Astrocyte of the cerebellum (primary cell): ENCODE results near the gene TBX3.

ENCODE experiments used
- DNase-seq: peaks from one replicate; pipeline ENCODE4 v3.0.0-alpha.2; 2011; ENCODE audit warnings: low read depth
- H3K4me3 ChIP-seq: 2 replicates; pipeline ENCODE4 v1.5.1; 2011; ENCODE audit warnings: mild to moderate bottlenecking, low read depth, low read length, moderate library complexity
- in situ Hi-C: cut with HindIII; loops from 2 replicates; pipeline ENCODE4 v1.10.0; 2017; ENCODE audit warnings: low sequenced_read_pairs
- TF ChIP-seq, protein P1 (sequence below): IDR thresholded peaks from 2 replicates; pipeline ENCODE4 v1.5.1; 2012; ENCODE audit warnings: low read length, low read depth, moderate library complexity, mild to moderate bottlenecking; ENCODE audit errors: missing control alignments

TBX3 gene

DNA sequence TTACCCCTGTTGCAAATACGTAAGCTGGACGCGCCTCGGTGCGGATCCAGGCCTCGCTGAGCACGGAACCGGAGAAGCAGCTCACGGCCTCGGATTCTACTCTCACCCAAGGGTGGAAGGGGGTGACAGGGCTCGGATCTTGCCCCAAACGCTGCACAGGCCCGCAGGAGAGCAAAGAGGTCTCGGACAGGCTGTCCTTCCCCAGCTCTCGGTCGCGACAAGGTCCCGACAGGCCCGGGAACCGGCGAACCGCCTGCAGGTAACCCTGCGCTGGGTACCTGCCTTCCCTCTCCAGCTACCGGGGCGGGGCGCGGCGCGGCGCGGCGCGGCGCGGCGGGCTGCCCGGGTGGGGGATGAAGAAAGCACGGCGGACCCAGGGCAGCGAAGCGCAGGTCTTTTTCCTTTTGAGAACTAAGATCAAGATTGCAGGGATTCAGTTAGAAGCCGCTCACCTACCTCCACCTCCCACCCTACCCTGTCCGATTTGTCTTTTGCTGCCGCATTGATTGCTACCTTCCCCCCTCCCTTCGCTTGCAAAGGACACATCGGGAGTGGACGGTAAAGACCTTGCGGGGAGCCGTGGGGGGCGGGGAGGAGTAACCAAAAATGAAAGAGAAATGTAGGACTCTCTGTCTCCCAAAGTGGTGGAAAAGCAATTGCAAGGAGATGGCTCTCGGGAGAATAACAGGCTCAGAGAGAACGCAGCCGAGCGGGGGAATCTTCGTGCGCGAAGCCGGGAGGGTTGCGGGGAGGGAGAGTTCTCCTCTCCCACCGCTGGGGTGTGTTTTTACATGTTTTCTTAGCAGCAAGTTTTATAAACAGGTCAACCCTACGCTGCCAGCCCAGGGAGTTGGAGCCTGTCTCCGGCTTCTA, 8.4 kb upstream of the TBX3 start:
- in situ Hi-C loops: loop anchor here (25.0 kb wide), 1 partner anchor 645 kb away; no protein-coding TSS in a partner anchor
- DNase-seq: no peak
- H3K4me3 ChIP-seq: peak overlapping the region; percentile 37
- TF ChIP-seq, protein P1, sequence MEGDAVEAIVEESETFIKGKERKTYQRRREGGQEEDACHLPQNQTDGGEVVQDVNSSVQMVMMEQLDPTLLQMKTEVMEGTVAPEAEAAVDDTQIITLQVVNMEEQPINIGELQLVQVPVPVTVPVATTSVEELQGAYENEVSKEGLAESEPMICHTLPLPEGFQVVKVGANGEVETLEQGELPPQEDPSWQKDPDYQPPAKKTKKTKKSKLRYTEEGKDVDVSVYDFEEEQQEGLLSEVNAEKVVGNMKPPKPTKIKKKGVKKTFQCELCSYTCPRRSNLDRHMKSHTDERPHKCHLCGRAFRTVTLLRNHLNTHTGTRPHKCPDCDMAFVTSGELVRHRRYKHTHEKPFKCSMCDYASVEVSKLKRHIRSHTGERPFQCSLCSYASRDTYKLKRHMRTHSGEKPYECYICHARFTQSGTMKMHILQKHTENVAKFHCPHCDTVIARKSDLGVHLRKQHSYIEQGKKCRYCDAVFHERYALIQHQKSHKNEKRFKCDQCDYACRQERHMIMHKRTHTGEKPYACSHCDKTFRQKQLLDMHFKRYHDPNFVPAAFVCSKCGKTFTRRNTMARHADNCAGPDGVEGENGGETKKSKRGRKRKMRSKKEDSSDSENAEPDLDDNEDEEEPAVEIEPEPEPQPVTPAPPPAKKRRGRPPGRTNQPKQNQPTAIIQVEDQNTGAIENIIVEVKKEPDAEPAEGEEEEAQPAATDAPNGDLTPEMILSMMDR: no peak

DNA sequence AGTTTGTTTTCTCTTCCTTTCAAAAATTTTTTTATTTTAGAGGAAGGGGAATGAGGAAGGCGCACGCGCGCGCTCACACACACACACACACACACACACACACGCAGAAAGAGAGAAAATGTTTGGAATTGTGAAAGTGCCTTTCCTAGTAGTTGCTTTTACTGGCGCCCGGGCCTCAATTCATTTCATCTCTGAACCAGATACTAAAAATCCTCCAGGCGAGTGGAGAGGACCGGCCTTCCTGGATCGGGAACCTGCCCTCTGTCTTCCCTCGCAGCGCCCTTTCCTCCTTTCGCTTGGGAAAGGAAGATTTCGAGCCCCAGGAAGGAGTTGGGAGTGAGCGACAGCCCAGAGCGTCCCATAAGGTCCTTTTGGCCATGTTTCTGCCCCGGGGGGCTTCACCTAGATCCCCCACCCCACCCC, 7.8 kb upstream of the TBX3 start:
- in situ Hi-C loops: loop anchor here (25.0 kb wide), 1 partner anchor 646 kb away; no protein-coding TSS in a partner anchor
- DNase-seq: no peak
- peak overlapping the region; percentile 37 for H3K4me3 ChIP-seq
- TF ChIP-seq, protein P1: no peak

DNA sequence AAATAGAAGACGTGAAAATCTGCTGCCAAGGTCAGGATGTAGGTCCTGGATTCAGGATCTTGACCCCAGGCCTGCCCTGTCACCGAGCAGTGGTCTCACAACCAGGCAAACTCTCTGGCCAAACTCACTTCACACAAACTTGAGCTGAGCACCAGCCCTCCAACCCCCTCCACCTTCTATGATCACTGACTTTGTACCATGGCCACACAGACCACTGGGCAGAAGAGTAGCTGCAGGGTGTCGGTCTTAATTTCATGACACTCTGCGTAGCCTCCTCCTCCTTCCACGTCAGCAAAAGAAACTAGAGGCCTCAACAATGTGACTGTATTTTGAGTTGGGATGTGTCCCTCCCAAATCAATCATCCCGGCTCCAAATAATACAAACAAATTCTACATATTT, 7.2 kb upstream of the TBX3 start:
- in situ Hi-C loops: loop anchor here (25.0 kb wide), 1 partner anchor 646 kb away; no protein-coding TSS in a partner anchor
- no peak overlapping the region for H3K4me3 ChIP-seq
- TF ChIP-seq, protein P1: no peak
- no peak for DNase-seq

DNA sequence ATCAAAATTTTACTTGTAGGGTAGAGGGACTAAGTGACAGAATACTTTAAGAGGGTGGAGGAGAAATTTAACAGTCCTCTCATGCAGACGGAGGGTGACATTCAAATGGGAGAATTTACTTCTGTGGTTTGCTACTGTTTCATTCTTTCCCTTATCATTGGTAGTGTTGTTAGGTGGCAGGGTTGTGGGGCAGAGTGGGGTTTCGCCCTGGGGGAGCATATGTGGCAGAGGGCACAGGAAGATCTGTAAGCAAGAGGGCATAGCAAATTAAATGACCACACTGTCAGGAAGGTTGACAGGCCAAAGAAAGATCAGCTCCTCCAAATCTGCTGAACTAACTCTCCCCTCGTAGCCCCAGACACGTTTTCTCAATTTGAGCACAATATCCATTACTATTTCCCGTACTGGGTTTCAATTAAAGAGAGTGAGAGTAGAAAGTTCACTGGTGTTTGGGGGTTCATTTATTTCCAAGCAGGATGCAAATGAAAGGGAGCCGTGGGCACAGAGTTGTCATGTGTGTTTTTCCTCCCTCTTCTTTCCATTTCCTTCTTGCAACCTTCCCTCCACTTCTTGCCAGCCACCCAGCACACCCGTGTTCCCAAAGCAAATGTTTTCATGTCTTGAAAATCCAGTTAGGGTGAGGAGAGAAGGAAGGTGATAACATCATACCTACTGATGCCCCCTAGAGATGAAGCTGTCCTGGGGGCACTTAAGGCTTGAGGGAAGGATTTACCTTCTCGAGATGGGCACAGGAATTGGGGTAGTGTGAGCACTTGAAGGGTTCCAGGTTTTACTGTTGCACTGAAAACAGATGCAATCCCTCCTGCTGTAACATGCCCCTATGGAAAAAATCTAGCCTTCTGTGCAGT, 6.5 kb upstream of the TBX3 start:
- in situ Hi-C loops: loop anchor here (25.0 kb wide), 1 partner anchor 647 kb away; no protein-coding TSS in a partner anchor
- DNase-seq: no peak
- TF ChIP-seq, protein P1: no peak
- H3K4me3 ChIP-seq: no peak overlapping the region

DNA sequence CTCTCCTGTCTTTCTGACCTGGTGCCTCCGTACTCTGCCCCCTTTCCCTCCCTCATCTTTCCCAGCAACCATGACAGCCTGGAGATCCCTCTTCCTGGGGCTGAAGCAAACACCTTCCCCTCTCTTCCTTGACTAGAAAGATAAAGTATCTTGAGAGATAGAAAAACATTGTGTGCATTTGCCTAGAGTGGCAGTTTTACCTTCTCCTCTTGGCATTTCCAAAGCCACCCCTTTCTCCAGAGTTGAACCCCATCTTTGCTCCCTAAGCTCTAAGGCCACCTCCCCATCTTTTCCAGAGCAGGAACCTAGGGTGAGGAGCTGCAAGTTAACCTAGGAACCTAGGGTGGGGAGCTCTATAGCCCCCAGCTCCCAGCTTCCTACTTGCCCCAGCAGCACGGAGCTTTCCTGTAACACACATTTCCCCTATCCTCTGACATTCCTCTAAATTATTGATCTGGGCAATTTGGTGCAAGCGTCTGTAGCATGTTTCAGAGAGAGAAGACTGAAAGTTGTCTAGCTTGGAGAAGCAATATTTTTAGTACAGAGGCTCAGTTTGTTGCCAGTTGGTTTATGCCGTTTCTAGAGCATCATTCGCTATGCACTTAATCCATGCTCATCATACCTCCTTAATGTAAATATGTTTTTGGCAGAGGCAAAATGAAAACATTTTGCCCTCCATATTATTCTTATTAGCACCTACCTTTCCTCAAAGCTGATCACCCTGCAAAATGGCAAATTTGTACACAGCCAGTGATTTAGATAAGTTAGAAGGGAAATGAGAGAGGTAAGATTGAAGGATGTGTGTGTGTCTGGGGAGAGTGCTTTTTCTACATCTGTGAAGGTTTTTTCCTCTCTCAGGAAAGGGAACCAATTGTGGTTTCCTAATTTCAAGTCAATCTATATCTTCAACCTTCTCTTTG, 5.4 kb upstream of the TBX3 start:
- in situ Hi-C loops: loop anchor here (5.0 to 25.0 kb wide), 3 partner anchors 458 to 1265 kb away; no protein-coding TSS in a partner anchor
- no peak overlapping the region for H3K4me3 ChIP-seq
- no peak for DNase-seq
- TF ChIP-seq, protein P1: no peak
